Epidermal melanocyte (primary cell): ENCODE results near the gene NUMB.

Experiments used
- DNase-seq: peaks from one replicate; pipeline ENCODE4 v3.0.0; 2011; ENCODE audit warnings: low spot score; ENCODE audit not compliant: insufficient read length

The NUMB gene

GRCh38 chr14:73261520-73262426, 196.6 kb downstream of the NUMB start:
- no peak for DNase-seq

GRCh38 chr14:73261075-73261474, 197.3 kb downstream of the NUMB start:
- DNase-seq: no peak

- DNase-seq: no peak
Observed at GRCh38 chr14:73260574-73260973, 197.8 kb downstream of the NUMB start.

GRCh38 chr14:73259837-73260236, 198.5 kb downstream of the NUMB start:
- no peak for DNase-seq

GRCh38 chr14:73258845-73259611, 199.3 kb downstream of the NUMB start:
- no peak for DNase-seq

GRCh38 chr14:73258076-73258475, 200.3 kb downstream of the NUMB start:
- DNase-seq: no peak

GRCh38 chr14:73255693-73256225, 202.6 kb downstream of the NUMB start:
- DNase-seq: no peak

- no peak for DNase-seq
Observed at GRCh38 chr14:73255005-73255400, 203.3 kb downstream of the NUMB start.

- no peak for DNase-seq
Observed at GRCh38 chr14:73254247-73255004, 203.9 kb downstream of the NUMB start.

- DNase-seq: no peak
Observed at GRCh38 chr14:73253721-73254120, 204.6 kb downstream of the NUMB start.

GRCh38 chr14:73253323-73253610, 205.1 kb downstream of the NUMB start:
- DNase-seq: no peak

GRCh38 chr14:73252491-73253322, 205.6 kb downstream of the NUMB start:
- no peak for DNase-seq

GRCh38 chr14:73251516-73252215, 206.7 kb downstream of the NUMB start:
- no peak for DNase-seq

- no peak for DNase-seq
Observed at GRCh38 chr14:73250781-73251500, 207.4 kb downstream of the NUMB start.

- no peak for DNase-seq
Observed at GRCh38 chr14:73250317-73250713, 208.0 kb downstream of the NUMB start.

GRCh38 chr14:73249564-73250316, 208.6 kb downstream of the NUMB start:
- no peak for DNase-seq

GRCh38 chr14:73249108-73249507, 209.2 kb downstream of the NUMB start:
- DNase-seq: no peak

GRCh38 chr14:73248108-73248868, 210.1 kb downstream of the NUMB start:
- DNase-seq: no peak
